22Rv1 (cell line): ENCODE measurements around the gene CNIH4.
"Not testable (repeated sequence)": the region's sequence is repeated elsewhere in the genome, so short reads cannot be mapped to it uniquely, and the experiment has no call there.

Source experiments
- H3K27ac ChIP-seq: fragments of 450-650 bp; 2 replicates; pipeline ENCODE4 v1.5.1; 2017
- CTCF ChIP-seq: fragments of 450-650 bp; IDR thresholded peaks from 2 replicates; pipeline ENCODE4 v1.5.1; 2017; ENCODE audit warnings: mild to moderate bottlenecking
- ZFX ChIP-seq: fragments of 450-650 bp; IDR thresholded peaks from 2 replicates; pipeline ENCODE4 v1.6.1; 2017; ENCODE audit warnings: antibody characterized with exemption, borderline replicate concordance

Gene CNIH4

GRCh38 chr1:224333939-224334786 lies 22.5 kb upstream of the CNIH4 start:
- no peak overlapping the region for H3K27ac ChIP-seq

GRCh38 chr1:224338150-224338838 lies 18.4 kb upstream of the CNIH4 start:
- H3K27ac ChIP-seq = peak overlapping the region; percentile 71; the same call in 1 of the 2 replicates
- TF ChIP-seq CTCF (no peak), ZFX (no peak)

More at GRCh38 chr1:224333939-224334786, 22.5 kb upstream of the CNIH4 start:
- TF ChIP-seq CTCF (no peak), ZFX (no peak)

- H3K27ac ChIP-seq = peak overlapping the region; percentile 71
- TF ChIP-seq CTCF = no peak
- TF ChIP-seq ZFX = no peak
Observed at GRCh38 chr1:224339442-224340033, 17.1 kb upstream of the CNIH4 start.

GRCh38 chr1:224340453-224341384 lies 16.0 kb upstream of the CNIH4 start:
- H3K27ac ChIP-seq = peak overlapping the region; percentile 71

GRCh38 chr1:224343679-224344078 lies 13.0 kb upstream of the CNIH4 start:
- no peak for TF ChIP-seq ZFX
- no peak for TF ChIP-seq CTCF
- no peak overlapping the region for H3K27ac ChIP-seq

- TF ChIP-seq CTCF (no peak), ZFX (no peak)
- H3K27ac ChIP-seq = no peak overlapping the region
Observed at GRCh38 chr1:224348137-224348536, 8.5 kb upstream of the CNIH4 start.

- not testable (repeated sequence) for H3K27ac ChIP-seq
Observed at GRCh38 chr1:224349716-224350115, 7.0 kb upstream of the CNIH4 start.

- H3K27ac ChIP-seq = not testable (repeated sequence)
Observed at GRCh38 chr1:224352436-224353085, 4.1 kb upstream of the CNIH4 start.
